H9 (cell line): ENCODE data around the gene STK31. TPM values are rescaled to one million over a fixed set of nuclear protein-coding genes. Genes with fewer than 3 reads are reported as not detected.

Source experiments
- DNase-seq: peaks from one replicate; pipeline ENCODE4 v3.0.0-alpha.2; 2017
- H2AFZ ChIP-seq: one replicate; pipeline ENCODE4 v1.6.1; 2013; ENCODE audit warnings: mild to moderate bottlenecking, low read length, control low read depth, moderate library complexity
- H2AK5ac ChIP-seq: 2 replicates; pipeline ENCODE4 v1.6.1; 2013; ENCODE audit warnings: low read length, control low read depth, mixed read lengths; ENCODE audit not compliant: insufficient read length
- H2BK120ac ChIP-seq: one replicate; pipeline ENCODE4 v1.6.1; 2013; ENCODE audit warnings: low read depth, mild to moderate bottlenecking, low read length, control low read depth, inconsistent platforms; ENCODE audit not compliant: poor library complexity, severe bottlenecking
- H2BK12ac ChIP-seq: 2 replicates; pipeline ENCODE4 v1.6.1; 2013; ENCODE audit warnings: low read length, control low read depth, mixed read lengths, low read depth; ENCODE audit not compliant: insufficient read length
- H2BK15ac ChIP-seq: 2 replicates; pipeline ENCODE4 v1.6.1; 2013; ENCODE audit warnings: low read depth, low read length, control low read depth
- H2BK20ac ChIP-seq: one replicate; pipeline ENCODE4 v1.6.1; 2013; ENCODE audit warnings: low read depth, mild to moderate bottlenecking, low read length, control low read depth, inconsistent platforms; ENCODE audit not compliant: poor library complexity, severe bottlenecking
- H2BK5ac ChIP-seq: 2 replicates; pipeline ENCODE4 v1.6.1; 2013; ENCODE audit warnings: low read length, control low read depth, mixed read lengths; ENCODE audit not compliant: insufficient read length
- H3K14ac ChIP-seq: 2 replicates; pipeline ENCODE4 v1.6.1; 2013; ENCODE audit warnings: low read length, control low read depth; ENCODE audit not compliant: insufficient read depth
- H3K18ac ChIP-seq: 2 replicates; pipeline ENCODE4 v1.6.1; 2013; ENCODE audit warnings: low read depth, mild to moderate bottlenecking, mixed read lengths, low read length, control low read depth; ENCODE audit not compliant: insufficient read length
- H3K23ac ChIP-seq: 2 replicates; pipeline ENCODE4 v1.6.1; 2013; ENCODE audit warnings: low read length, control low read depth, mixed read lengths, low read depth; ENCODE audit not compliant: insufficient read length
- H3K23me2 ChIP-seq: 2 replicates; pipeline ENCODE4 v1.6.1; 2013; ENCODE audit warnings: low read depth, mild to moderate bottlenecking, mixed read lengths, low read length, control low read depth; ENCODE audit not compliant: insufficient read length, poor library complexity, severe bottlenecking
- H3K27ac ChIP-seq: 2 replicates; pipeline ENCODE4 v1.5.1; 2013; ENCODE audit warnings: low read length, control low read depth, mixed read lengths, low read depth; ENCODE audit not compliant: insufficient read length
- H3K27me3 ChIP-seq: 2 replicates; pipeline ENCODE4 v1.6.1; 2013; ENCODE audit warnings: low read length, control low read depth, inconsistent platforms; ENCODE audit not compliant: insufficient read depth
- H3K4ac ChIP-seq: 2 replicates; pipeline ENCODE4 v1.6.1; 2013; ENCODE audit warnings: low read depth, mild to moderate bottlenecking, control low read depth, inconsistent platforms, low read length, moderate library complexity
- H3K4me1 ChIP-seq: 2 replicates; pipeline ENCODE4 v1.6.1; 2013; ENCODE audit warnings: low read length, control low read depth, inconsistent platforms; ENCODE audit not compliant: insufficient read depth
- H3K4me2 ChIP-seq: 2 replicates; pipeline ENCODE4 v1.6.1; 2013; ENCODE audit warnings: low read length, control low read depth, mixed read lengths; ENCODE audit not compliant: insufficient read length, insufficient read depth
- H3K56ac ChIP-seq: 2 replicates; pipeline ENCODE4 v1.6.1; 2013; ENCODE audit warnings: low read depth, mild to moderate bottlenecking, mixed read lengths, low read length, control low read depth; ENCODE audit not compliant: insufficient read length
- H3K79me1 ChIP-seq: 2 replicates; pipeline ENCODE4 v1.6.1; 2013; ENCODE audit warnings: low read depth, mild to moderate bottlenecking, moderate library complexity, low read length, control low read depth, inconsistent platforms; ENCODE audit not compliant: insufficient read depth, poor library complexity, severe bottlenecking
- H3K79me2 ChIP-seq: 2 replicates; pipeline ENCODE4 v1.6.1; 2013; ENCODE audit warnings: low read length, control low read depth, inconsistent platforms; ENCODE audit not compliant: insufficient read depth
- H3K9ac ChIP-seq: 2 replicates; pipeline ENCODE4 v1.6.1; 2013; ENCODE audit warnings: low read length, control low read depth, mixed read lengths; ENCODE audit not compliant: insufficient read length; ENCODE audit errors: extremely low read depth
- H3K9me3 ChIP-seq: one replicate; pipeline ENCODE4 v1.6.1; 2013; ENCODE audit warnings: low read depth, low read length, inconsistent platforms; ENCODE audit not compliant: control insufficient read depth
- H3T11ph ChIP-seq: one replicate; pipeline ENCODE4 v1.6.1; 2013; ENCODE audit warnings: mild to moderate bottlenecking, low read length, control low read depth, inconsistent platforms
- H4K20me1 ChIP-seq: one replicate; pipeline ENCODE4 v1.6.1; 2013; ENCODE audit not compliant: control insufficient read depth, insufficient read length, insufficient read depth
- H4K5ac ChIP-seq: 2 replicates; pipeline ENCODE4 v1.6.1; 2013; ENCODE audit warnings: low read depth, mild to moderate bottlenecking, mixed read lengths, low read length, control low read depth; ENCODE audit not compliant: insufficient read length
- H4K8ac ChIP-seq: replicated peaks from 2 replicates; pipeline ENCODE4 v1.6.1; 2013; ENCODE audit warnings: low read length, control low read depth, mixed read lengths, low read depth; ENCODE audit not compliant: insufficient read length
- H4K91ac ChIP-seq: 2 replicates; pipeline ENCODE4 v1.6.1; 2013; ENCODE audit warnings: low read depth, mild to moderate bottlenecking, moderate library complexity, mixed read lengths, low read length, control low read depth; ENCODE audit not compliant: insufficient read length
- H3K27ac Mint-ChIP-seq, 3 experiments: 2 replicates in 2 of 3; 3 replicates in 1 of 3; pipeline ENCODE4 v1.8.0; 2020 to 2021; ENCODE audit warnings: mixed read lengths in 3 of 3, mild to moderate bottlenecking in 1 of 3, moderate library complexity in 1 of 3
- H3K27me3 Mint-ChIP-seq: 2 replicates; pipeline ENCODE4 v1.8.0; 2021; ENCODE audit warnings: low read depth, mild to moderate bottlenecking, moderate library complexity, mixed read lengths
- H3K36me3 Mint-ChIP-seq, 3 experiments: 2 replicates in 2 of 3; 3 replicates in 1 of 3; pipeline ENCODE4 v1.8.0; 2020 to 2021; ENCODE audit warnings: low read depth in 3 of 3, mixed read lengths in 3 of 3; ENCODE audit not compliant: insufficient read depth in 1 of 3
- H3K4me1 Mint-ChIP-seq, 2 experiments: 2 replicates each; pipeline ENCODE4 v1.8.0; 2020; ENCODE audit warnings: mixed read lengths in 2 of 2
- H3K4me3 Mint-ChIP-seq, 2 experiments: 2 replicates in 1 of 2; 3 replicates in 1 of 2; pipeline ENCODE4 v1.8.0; 2020 to 2021; ENCODE audit warnings: mild to moderate bottlenecking in 2 of 2, mixed read lengths in 2 of 2, moderate library complexity in 1 of 2
- H3K9me3 Mint-ChIP-seq, 2 experiments: 2 replicates in 1 of 2; 3 replicates in 1 of 2; pipeline ENCODE4 v1.8.0; 2020; ENCODE audit warnings: mild to moderate bottlenecking in 2 of 2, mixed read lengths in 2 of 2, moderate library complexity in 1 of 2
- CTCF ChIP-seq: fragments of 200-600 bp; sonication (generic); conservative IDR thresholded peaks from 3 replicates; pipeline ENCODE4 v1.8.0; 2021; ENCODE audit warnings: antibody characterized with exemption, mild to moderate bottlenecking
- total RNA-seq: library from RNA; stranded (reverse); gene quantifications from 2 replicates; pipeline ENCODE4 v1.2.1, GENCODE V29; 2021

STK31 gene
- total RNA-seq, 1 experiment from 2014 or later, result 0.24 TPM

GRCh38 chr7:23664122-23664521, 45.9 kb upstream of the STK31 start:
- no peaks in the 10 kb centered on the region for H3K23me2 ChIP-seq
- Mint-ChIP-seq H3K36me3 (peaks cover 3 to 5% (median 3%) of the 10 kb centered on the region in 3 experiments; a peak in 4 of 7 replicates), H3K4me1 (peaks cover 28 to 31% of the 10 kb centered on the region in 2 experiments), H3K4me3 (no peak overlapping the region), H3K27ac (no peak overlapping the region), H3K27me3 (peaks cover 2% of the 10 kb centered on the region; the same call in 1 of the 2 replicates), H3K9me3 (peaks cover 4 to 11% of the 10 kb centered on the region in 2 experiments)
- H3K9me3 ChIP-seq, result no peaks in the 10 kb centered on the region
- no peak overlapping the region for H3K4me2 ChIP-seq
- no peak overlapping the region for H3K14ac ChIP-seq
- H2BK15ac ChIP-seq, result no peak overlapping the region
- H3K27me3 ChIP-seq, result no peaks in the 10 kb centered on the region
- H2BK120ac ChIP-seq, result no peak overlapping the region
- no peak overlapping the region for H2AFZ ChIP-seq
- H2AK5ac ChIP-seq, result no peak overlapping the region
- no peak overlapping the region for H3K27ac ChIP-seq
- DNase-seq, result no peak
- no peak for TF ChIP-seq CTCF
- H3K79me1 ChIP-seq, result no peaks in the 10 kb centered on the region
- H4K8ac ChIP-seq, result no peak overlapping the region
- H2BK12ac ChIP-seq, result no peak overlapping the region
- H3K9ac ChIP-seq, result no peak overlapping the region
- H2BK20ac ChIP-seq, result no peak overlapping the region
- H3K18ac ChIP-seq, result no peak overlapping the region
- no peak overlapping the region for H4K5ac ChIP-seq
- peaks cover 7% of the 10 kb centered on the region; the same call in 1 of the 2 replicates for H3K4me1 ChIP-seq
- no peak overlapping the region for H3T11ph ChIP-seq
- H3K23ac ChIP-seq, result no peak overlapping the region
- H3K4ac ChIP-seq, result no peak overlapping the region
- H3K79me2 ChIP-seq, result no peaks in the 10 kb centered on the region
- H4K20me1 ChIP-seq, result no peaks in the 10 kb centered on the region
- H4K91ac ChIP-seq, result no peak overlapping the region
- H2BK5ac ChIP-seq, result no peak overlapping the region
- H3K56ac ChIP-seq, result no peak overlapping the region
